Amygdala (tissue), 56 donors: ENCODE results near the gene TSPOAP1.
A peak's percentile ranks its signal among the peaks of the same experiment; 100 is the strongest.

Experiments used
- DNase-seq, 56 donors: peaks; one replicate each; lab custom pipeline; 2025; lab: John Stamatoyannopoulos, UW

TSPOAP1 gene, protein sequence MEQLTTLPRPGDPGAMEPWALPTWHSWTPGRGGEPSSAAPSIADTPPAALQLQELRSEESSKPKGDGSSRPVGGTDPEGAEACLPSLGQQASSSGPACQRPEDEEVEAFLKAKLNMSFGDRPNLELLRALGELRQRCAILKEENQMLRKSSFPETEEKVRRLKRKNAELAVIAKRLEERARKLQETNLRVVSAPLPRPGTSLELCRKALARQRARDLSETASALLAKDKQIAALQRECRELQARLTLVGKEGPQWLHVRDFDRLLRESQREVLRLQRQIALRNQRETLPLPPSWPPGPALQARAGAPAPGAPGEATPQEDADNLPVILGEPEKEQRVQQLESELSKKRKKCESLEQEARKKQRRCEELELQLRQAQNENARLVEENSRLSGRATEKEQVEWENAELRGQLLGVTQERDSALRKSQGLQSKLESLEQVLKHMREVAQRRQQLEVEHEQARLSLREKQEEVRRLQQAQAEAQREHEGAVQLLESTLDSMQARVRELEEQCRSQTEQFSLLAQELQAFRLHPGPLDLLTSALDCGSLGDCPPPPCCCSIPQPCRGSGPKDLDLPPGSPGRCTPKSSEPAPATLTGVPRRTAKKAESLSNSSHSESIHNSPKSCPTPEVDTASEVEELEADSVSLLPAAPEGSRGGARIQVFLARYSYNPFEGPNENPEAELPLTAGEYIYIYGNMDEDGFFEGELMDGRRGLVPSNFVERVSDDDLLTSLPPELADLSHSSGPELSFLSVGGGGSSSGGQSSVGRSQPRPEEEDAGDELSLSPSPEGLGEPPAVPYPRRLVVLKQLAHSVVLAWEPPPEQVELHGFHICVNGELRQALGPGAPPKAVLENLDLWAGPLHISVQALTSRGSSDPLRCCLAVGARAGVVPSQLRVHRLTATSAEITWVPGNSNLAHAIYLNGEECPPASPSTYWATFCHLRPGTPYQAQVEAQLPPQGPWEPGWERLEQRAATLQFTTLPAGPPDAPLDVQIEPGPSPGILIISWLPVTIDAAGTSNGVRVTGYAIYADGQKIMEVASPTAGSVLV (N-terminal part only)

GRCh38 chr17:58328195-58329034 is at the start of gene TSPOAP1:
Gene TSPOAP1 (minus strand): TSS chr17:58328795. CDS start chr17:58327920, 875 bp downstream.
- DNase-seq = peak in 45 of 56 donors; percentile 18 to 80 (median 58)

GRCh38 chr17:58377661-58378060 is 49.1 kb upstream of the TSPOAP1 start:
- DNase-seq = no peak

- DNase-seq = peak in 7 of 56 donors; percentile 12 to 22 (median 18)
Observed at GRCh38 chr17:58377093-58377601, 48.6 kb upstream of the TSPOAP1 start.

DNA sequence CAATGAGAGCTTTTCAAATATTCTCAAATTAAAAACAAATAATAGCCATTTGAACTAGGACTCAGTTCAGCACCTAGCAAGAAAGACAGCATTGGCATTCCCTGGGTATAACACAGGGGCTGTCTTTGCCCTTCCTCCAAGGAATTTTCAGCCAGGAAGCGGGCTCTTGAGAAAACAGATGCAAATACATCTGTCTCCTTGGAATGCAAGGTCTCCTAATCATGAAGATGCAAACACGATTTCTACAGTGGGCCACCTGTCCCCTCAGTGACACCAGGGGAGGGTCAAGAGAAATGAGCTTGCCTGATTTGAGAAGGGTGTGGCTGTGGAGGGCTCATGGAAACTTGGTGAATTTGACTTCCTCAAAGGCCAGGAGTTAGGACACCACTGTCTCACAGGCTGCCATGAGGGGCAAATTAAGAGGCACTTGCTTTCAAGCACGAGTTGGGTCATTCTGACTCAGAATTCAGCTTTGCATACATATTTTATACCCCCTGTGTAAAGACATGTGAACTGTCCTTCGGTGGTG is 47.9 kb upstream of the TSPOAP1 start:
- no peak for DNase-seq

DNA sequence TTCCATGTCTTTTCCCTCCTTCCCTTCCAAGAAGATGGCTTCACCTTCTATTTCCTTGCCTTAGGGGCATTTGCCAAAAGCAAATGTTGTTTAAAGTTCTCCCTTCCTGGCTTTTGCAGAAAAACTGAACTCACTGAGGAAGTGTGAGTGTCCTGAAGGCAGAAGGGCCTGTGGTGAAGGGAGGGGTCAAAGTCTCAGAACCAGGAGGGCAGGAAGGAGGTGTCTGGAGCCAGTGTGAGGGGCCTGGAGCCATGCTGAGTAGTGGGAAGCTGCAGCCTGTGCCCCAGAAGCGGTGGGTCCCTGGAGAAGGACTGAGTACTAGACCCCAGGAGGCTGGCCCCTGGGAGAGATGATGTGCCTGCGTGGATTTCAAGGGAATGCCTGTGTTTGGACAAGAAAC is 47.2 kb upstream of the TSPOAP1 start:
- DNase-seq = no peak

DNA sequence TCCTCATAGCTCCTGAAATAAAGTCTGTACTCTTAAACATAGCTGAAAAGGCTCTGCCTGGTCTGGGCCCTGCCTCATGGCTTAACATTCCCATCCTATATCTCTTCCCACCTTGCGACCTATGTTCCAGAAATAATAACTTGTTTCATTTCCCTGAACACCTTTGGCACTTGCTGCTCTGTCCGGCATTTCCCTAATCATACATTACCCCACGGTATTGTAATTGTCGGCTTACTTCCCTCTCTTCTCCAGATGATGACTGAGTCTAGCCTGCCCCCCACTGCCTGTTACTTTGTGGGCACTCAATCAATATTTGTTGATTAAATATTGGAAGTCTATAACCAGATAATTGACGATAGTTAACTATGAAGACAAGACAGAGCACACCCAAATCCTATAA is 46.7 kb upstream of the TSPOAP1 start:
- DNase-seq = no peak

DNA sequence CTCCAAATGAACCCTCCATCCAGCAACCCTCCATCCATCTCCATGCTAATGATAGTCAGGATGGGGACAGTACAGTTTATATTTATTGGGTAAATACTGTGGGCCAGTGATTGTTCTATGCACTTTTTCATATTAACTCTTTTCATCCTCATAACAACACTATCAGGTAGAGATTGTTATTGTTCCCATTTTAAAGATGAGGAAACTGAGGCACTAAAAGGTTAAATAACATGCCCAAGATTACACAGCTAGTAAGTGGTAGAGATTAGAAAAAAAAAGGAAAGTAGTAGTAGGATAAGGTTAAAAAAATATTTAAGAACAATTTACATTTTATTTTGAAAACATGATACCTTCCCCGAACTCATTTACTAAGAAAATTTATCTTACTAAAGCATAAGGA is 45.3 kb upstream of the TSPOAP1 start:
- no peak for DNase-seq

- no peak for DNase-seq
Observed at GRCh38 chr17:58373003-58373402, 44.4 kb upstream of the TSPOAP1 start.

DNA sequence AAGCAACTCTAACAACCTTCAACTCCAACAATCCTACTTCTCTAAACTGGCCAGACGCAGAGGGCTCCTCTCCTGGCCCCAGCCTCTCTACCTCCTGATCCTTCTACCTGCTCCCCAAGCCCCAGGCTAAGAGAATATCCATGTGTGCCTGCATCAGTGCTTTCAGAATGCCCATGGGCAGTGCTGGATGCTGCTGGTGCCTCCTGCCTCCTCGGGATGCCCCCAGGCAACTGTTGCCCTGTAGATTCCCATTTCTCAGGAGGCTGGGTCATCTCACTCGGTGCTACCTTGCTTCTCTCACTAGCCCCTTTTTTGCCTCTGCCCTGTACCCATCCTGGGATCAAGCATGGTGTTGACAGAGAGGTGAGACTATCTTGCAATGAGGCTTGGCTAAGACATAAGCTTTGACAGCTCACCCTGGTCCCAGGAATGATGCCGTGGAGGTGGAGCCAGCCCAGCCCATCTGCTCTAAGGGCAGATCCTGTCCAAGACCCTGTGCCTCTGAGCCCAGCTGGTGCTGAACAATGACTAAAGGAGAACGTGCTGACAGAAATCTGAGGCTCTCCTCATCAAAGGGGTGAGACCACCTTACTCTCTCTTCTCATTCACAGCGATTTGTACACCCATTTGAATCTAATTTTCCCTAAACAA is 42.8 kb upstream of the TSPOAP1 start:
- DNase-seq = no peak

DNA sequence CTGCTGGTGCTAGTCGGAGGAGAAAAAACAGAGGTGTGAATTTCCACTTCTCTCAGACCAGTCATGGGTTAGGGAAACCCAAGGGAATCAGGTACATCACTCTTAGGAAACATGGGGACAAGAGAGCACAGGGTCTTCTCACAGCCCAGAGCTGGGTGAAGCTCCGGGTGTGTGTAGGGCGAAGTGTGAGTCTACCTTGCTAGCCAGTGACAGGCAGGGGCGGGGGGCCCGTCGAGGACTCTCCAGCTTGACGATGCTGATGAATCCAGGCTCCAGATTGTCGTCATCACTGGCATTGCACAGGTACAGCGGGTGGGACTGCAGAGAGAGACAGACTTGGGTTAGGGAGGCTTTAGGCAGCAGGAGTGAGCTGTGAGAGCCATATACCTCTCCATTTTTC is 42.1 kb upstream of the TSPOAP1 start:
- DNase-seq = no peak

DNA sequence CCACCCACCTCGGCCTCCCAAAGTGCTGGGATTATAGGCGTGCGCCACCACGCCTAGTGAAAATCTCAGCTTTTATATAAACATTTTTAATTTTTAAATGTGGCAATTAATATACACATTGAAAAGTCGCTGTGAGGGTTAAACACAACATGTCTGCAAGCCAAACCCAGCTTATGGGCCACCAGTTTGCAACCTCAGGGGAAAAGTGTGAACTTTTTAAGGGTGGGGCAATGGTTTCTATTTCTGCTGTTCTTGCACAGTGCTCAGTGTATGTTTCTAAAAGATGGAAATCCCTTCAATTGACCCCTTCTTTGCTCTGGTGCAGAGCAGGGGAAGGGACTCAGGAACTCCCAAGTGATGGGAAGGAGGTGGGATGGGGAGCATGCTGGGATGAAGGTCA is 41.7 kb upstream of the TSPOAP1 start:
- DNase-seq = no peak

GRCh38 chr17:58369214-58370031 is 40.8 kb upstream of the TSPOAP1 start:
- no peak for DNase-seq

DNA sequence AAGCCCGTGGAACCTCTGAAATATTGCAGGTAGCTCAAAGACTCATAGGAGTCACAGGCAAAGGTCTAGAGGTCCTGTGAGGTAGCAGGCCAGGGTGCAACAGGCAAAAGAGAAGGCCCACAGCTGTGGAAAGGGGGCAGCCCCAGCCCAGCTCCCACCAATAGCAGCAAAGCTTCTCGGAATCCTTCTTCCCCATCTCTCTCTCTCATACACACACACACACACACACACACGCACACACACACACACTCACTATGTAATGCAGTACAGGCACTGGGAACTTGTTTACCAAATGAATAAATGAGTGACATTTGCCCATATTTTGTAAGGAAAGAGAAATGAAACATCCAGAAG is 40.2 kb upstream of the TSPOAP1 start:
- no peak for DNase-seq

GRCh38 chr17:58367461-58367860 is 38.9 kb upstream of the TSPOAP1 start:
- DNase-seq = no peak

GRCh38 chr17:58365980-58366595 is 37.5 kb upstream of the TSPOAP1 start:
- no peak for DNase-seq

GRCh38 chr17:58365185-58365979 is 36.8 kb upstream of the TSPOAP1 start:
- peak in 1 of 56 donors; percentile 6 for DNase-seq

DNA sequence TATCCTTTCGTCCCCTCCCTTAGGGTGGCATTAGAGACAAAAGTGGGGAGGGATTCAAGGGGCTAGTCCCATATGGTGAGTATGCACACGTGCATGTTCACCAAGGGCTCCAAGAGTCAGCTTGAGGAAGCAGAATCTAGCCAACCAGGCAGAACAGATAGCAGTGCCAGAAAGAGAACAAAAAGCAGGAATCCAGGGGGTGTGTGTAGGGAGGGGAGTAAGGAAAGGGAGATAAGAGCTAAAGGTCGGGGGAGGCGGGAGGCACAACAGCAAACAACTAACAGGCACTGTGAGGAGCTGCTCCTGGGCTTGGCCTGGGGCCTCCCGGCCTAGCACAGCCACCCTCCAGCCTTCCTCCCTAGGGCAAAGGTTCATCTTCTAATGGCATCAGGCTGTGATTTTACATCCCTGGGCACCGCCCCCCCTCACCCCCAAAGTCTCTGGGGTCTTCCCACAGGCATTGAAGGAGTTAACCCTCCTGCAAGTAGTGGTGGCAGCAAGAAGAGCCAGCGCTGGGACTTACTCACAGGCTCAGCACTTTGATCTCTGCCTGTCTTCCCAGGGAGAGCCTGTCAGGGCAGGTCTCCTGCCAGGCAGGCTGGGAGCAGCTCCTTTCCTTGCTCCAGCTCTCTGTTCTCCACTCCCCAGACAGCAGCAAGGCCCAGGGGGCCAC is 35.8 kb upstream of the TSPOAP1 start:
- no peak for DNase-seq
